Natural killer cell (primary cell): ENCODE data around the gene FBN1. TPM values are rescaled to one million over a fixed set of nuclear protein-coding genes. Genes with fewer than 3 reads are reported as not detected.

Experiments
- ATAC-seq, 3 donors: fragments of 150-1000 bp in 2 of 3; fragments of 200-7000 bp in 1 of 3; cut with Tn5 transposase; 1 replicate in 1 of 3; 2 replicates in 2 of 3; pipeline ENCODE4 v1.10.0; 2021; ENCODE audit warnings: mild to moderate bottlenecking in 2 of 3, moderate library complexity in 2 of 3
- DNase-seq, 2 donors: peaks; one replicate each; pipeline versions ENCODE4 v3.0.0 to v3.0.0-alpha.2; 2013 to 2021; ENCODE audit warnings: mixed read lengths in 1 of 2
- H3K27ac ChIP-seq: one replicate; pipeline ENCODE4 v1.5.1; 2013; ENCODE audit warnings: mild to moderate bottlenecking, low read length
- H3K27me3 ChIP-seq: one replicate; pipeline ENCODE4 v1.6.1; 2013; ENCODE audit warnings: low read length; ENCODE audit not compliant: control insufficient read depth, insufficient read depth
- H3K36me3 ChIP-seq: one replicate; pipeline ENCODE4 v1.6.1; 2013; ENCODE audit warnings: low read length; ENCODE audit not compliant: control insufficient read depth, insufficient read depth
- H3K4me1 ChIP-seq: one replicate; pipeline ENCODE4 v1.6.1; 2013; ENCODE audit warnings: low read length; ENCODE audit not compliant: control insufficient read depth, insufficient read depth
- H3K4me3 ChIP-seq: one replicate; pipeline ENCODE4 v1.5.1; 2013; ENCODE audit warnings: low read length
- H3K9me3 ChIP-seq: one replicate; pipeline ENCODE4 v1.6.1; 2013; ENCODE audit warnings: low read length; ENCODE audit not compliant: control insufficient read depth, insufficient read depth
- H3K27ac Mint-ChIP-seq, 2 donors: one replicate each; pipeline ENCODE4 v1.8.0; 2022; ENCODE audit warnings: mild to moderate bottlenecking in 2 of 2, mixed read lengths in 2 of 2, moderate library complexity in 1 of 2
- H3K27me3 Mint-ChIP-seq, 2 donors: one replicate each; pipeline ENCODE4 v1.8.0; 2022; ENCODE audit warnings: low read depth in 2 of 2, mixed read lengths in 2 of 2
- H3K36me3 Mint-ChIP-seq: one replicate; pipeline ENCODE4 v1.8.0; 2022; ENCODE audit warnings: mixed read lengths
- H3K4me1 Mint-ChIP-seq, 2 donors: one replicate each; pipeline ENCODE4 v1.8.0; 2022; ENCODE audit warnings: mixed read lengths in 2 of 2
- H3K4me3 Mint-ChIP-seq: one replicate; pipeline ENCODE4 v1.8.0; 2022; ENCODE audit warnings: mild to moderate bottlenecking, moderate library complexity, mixed read lengths
- H3K9me3 Mint-ChIP-seq, 2 donors: one replicate each; pipeline ENCODE4 v1.8.0; 2022; ENCODE audit warnings: mixed read lengths in 2 of 2
- CTCF ChIP-seq: fragments of 200-600 bp; IDR thresholded peaks from one replicate; pipeline ENCODE4 v1.8.0; 2022; ENCODE audit warnings: antibody characterized with exemption
- WGBS: methylation state at CpG from one replicate; pipeline ENCODE4 v1.1.7; 2013; ENCODE audit warnings: missing lambda C conversion rate; ENCODE audit not compliant: insufficient coverage; 5-methylcytosine and 5-hydroxymethylcytosine counted together
- intact Hi-C: fragments of 100-400 bp; cut with micrococcal nuclease; formaldehyde crosslinking; loops from one replicate; pipeline ENCODE4 v1.14.2; 2022
- total RNA-seq, 4 donors: library from RNA; stranded (reverse); fragments of 120-200 nt in 1 of 4; gene quantifications; one replicate each; pipeline versions ENCODE4 v1.2.3 to v1.2.4, GENCODE V29; 2013 to 2022

FBN1 gene
- total RNA-seq, 3 donors from 2014 or later (not counting 1 experiment from before 2014, with no cell fraction given): 0.33 to 0.54 (median 0.33) TPM

GRCh38 chr15:48581219-48581618 is 64.3 kb downstream of the FBN1 start:
- peaks cover 0 to under 1% of the 10 kb centered on the region in 2 donors for H3K9me3 Mint-ChIP-seq
- H3K4me3 ChIP-seq: no peak overlapping the region
- no peaks in the 10 kb centered on the region for H3K4me1 ChIP-seq
- H3K27ac ChIP-seq: no peak overlapping the region
- H3K9me3 ChIP-seq: no peaks in the 10 kb centered on the region
- H3K27me3 ChIP-seq: no peaks in the 10 kb centered on the region
- peaks cover under 1 to 7% of the 10 kb centered on the region in 2 donors for H3K27me3 Mint-ChIP-seq
- H3K36me3 Mint-ChIP-seq: no peaks in the 10 kb centered on the region
- H3K4me1 Mint-ChIP-seq: peaks cover 0 to 5% of the 10 kb centered on the region in 2 donors
- ATAC-seq (no peak), DNase-seq (no peak)
- intact Hi-C loops: no loop called here
- H3K27ac Mint-ChIP-seq: no peak overlapping the region
- no peak for TF ChIP-seq CTCF
- H3K36me3 ChIP-seq: no peaks in the 10 kb centered on the region
- WGBS: 95% methylated on average over 4 of the region's 4 CpGs
- H3K4me3 Mint-ChIP-seq: no peak overlapping the region

DNA sequence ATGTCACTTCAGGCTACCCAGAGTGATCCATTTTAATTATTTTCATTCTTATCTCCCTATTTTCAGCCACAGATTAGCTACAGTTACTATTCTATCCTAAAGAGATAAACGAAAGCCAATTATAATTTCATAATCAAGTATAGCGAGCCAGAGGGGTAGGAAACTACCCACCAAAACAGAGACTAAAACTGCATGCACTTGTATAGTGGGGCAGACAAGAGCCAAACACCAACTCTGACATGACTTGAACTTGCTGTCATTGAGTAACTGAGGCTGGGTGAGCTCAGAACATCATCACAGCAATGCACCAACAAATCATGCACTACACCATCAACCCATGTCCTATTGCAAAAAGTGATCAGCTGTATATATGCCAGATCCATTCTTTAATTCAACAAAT is 64.8 kb downstream of the FBN1 start:
- ATAC-seq: no peak
- H3K27me3 ChIP-seq: no peaks in the 10 kb centered on the region
- no peaks in the 10 kb centered on the region for H3K36me3 ChIP-seq
- TF ChIP-seq CTCF: no peak
- H3K4me1 ChIP-seq: no peaks in the 10 kb centered on the region
- no peak for DNase-seq
- no peak overlapping the region for H3K27ac ChIP-seq
- Mint-ChIP-seq H3K36me3 (no peaks in the 10 kb centered on the region), H3K27me3 (peaks cover 3 to 7% of the 10 kb centered on the region in 2 donors), H3K4me3 (no peak overlapping the region), H3K27ac (no peak overlapping the region), H3K9me3 (peaks cover 0 to 4% of the 10 kb centered on the region in 2 donors), H3K4me1 (peaks cover 0 to 5% of the 10 kb centered on the region in 2 donors)
- no peaks in the 10 kb centered on the region for H3K9me3 ChIP-seq
- intact Hi-C loops: no loop called here
- no peak overlapping the region for H3K4me3 ChIP-seq
- 100% methylated on average over 2 of the region's 2 CpGs for WGBS

DNA sequence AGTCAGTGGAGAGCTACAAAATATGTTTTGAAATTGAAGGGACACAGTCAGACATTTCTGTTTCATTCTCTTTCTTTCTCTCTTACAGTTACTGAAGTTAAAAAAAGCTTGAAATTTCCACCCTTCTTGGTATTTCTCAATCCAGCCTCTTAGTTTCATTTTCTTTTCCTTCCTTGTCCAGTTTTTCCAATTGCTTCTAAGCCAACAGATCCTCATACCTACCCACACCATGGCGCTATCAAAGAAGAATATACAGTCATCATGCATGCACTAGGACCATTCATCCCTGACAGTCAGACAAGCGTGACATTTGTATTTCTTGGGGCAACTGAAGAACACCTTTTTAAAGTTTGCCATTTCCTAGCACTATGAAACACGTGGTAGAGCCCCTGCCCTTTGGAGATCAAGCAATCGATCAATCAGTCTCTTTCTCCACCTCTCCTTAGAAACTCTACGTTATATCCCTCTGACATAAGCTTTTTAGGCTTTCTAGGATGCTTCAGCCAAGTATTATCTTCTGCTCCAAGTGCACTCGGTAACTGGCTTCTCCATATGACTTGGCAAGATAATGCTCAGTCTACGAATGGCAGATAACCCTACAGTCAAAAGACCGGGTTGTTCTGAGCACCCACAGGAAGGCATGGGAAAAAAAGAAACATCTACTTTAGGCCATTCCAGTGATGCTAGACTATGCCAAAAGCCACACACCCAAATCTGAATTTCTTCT is 65.4 kb downstream of the FBN1 start:
- Mint-ChIP-seq H3K27me3 (peaks cover 3 to 7% of the 10 kb centered on the region in 2 donors), H3K4me1 (peaks cover 0 to 5% of the 10 kb centered on the region in 2 donors), H3K4me3 (no peak overlapping the region), H3K27ac (no peak overlapping the region), H3K36me3 (no peaks in the 10 kb centered on the region), H3K9me3 (peaks cover 0 to 4% of the 10 kb centered on the region in 2 donors)
- no peaks in the 10 kb centered on the region for H3K4me1 ChIP-seq
- ATAC-seq (no peak), DNase-seq (no peak)
- no peak overlapping the region for H3K4me3 ChIP-seq
- WGBS: 86% methylated on average over 8 of the region's 8 CpGs
- no peaks in the 10 kb centered on the region for H3K36me3 ChIP-seq
- TF ChIP-seq CTCF: no peak
- H3K27ac ChIP-seq: no peak overlapping the region
- no peaks in the 10 kb centered on the region for H3K9me3 ChIP-seq
- no peaks in the 10 kb centered on the region for H3K27me3 ChIP-seq
- intact Hi-C loops: no loop called here

GRCh38 chr15:48578965-48579364 is 66.5 kb downstream of the FBN1 start:
- Histone ChIP-seq H3K9me3 (no peaks in the 10 kb centered on the region), H3K36me3 (no peaks in the 10 kb centered on the region), H3K4me1 (no peaks in the 10 kb centered on the region), H3K27ac (no peak overlapping the region), H3K27me3 (no peaks in the 10 kb centered on the region), H3K4me3 (no peak overlapping the region)
- Mint-ChIP-seq H3K27me3 (peaks cover 3 to 7% of the 10 kb centered on the region in 2 donors), H3K36me3 (no peaks in the 10 kb centered on the region), H3K4me3 (no peak overlapping the region), H3K27ac (no peak overlapping the region), H3K4me1 (peaks cover 0 to 5% of the 10 kb centered on the region in 2 donors), H3K9me3 (peaks cover 0 to 4% of the 10 kb centered on the region in 2 donors)
- ATAC-seq (no peak), DNase-seq (no peak)
- TF ChIP-seq CTCF: no peak
- WGBS: 94% methylated on average over 2 of the region's 2 CpGs
- intact Hi-C loops: no loop called here
